Left ventricle myocardium inferior (tissue), 1 donor: ENCODE data around the gene CRTC3. TPM values are rescaled to one million over a fixed set of nuclear protein-coding genes. Genes with fewer than 3 reads are reported as not detected.

Experiments
- DNase-seq: peaks from one replicate; pipeline ENCODE4 v3.0.0-alpha.2; 2020
- H3K27ac ChIP-seq: fragments of 200-600 bp; replicated peaks from 2 replicates; pipeline ENCODE4 v1.8.0; 2021
- H3K27me3 ChIP-seq: fragments of 200-600 bp; 2 replicates; pipeline ENCODE4 v1.8.0; 2021; ENCODE audit warnings: low read depth
- H3K36me3 ChIP-seq: fragments of 200-600 bp; 2 replicates; pipeline ENCODE4 v1.8.0; 2021
- H3K4me1 ChIP-seq: fragments of 200-600 bp; 2 replicates; pipeline ENCODE4 v1.8.0; 2021
- H3K4me3 ChIP-seq: fragments of 200-600 bp; 2 replicates; pipeline ENCODE4 v1.8.0; 2021; ENCODE audit warnings: mild to moderate bottlenecking, moderate library complexity
- H3K9me3 ChIP-seq: fragments of 200-600 bp; replicated peaks from 2 replicates; pipeline ENCODE4 v1.8.0; 2021
- CTCF ChIP-seq: fragments of 200-600 bp; IDR thresholded peaks from 2 replicates; pipeline ENCODE4 v1.8.0; 2021; ENCODE audit warnings: antibody characterized with exemption, mild to moderate bottlenecking, borderline replicate concordance
- intact Hi-C: fragments of 100-400 bp; cut with micrococcal nuclease; formaldehyde crosslinking; loops from one replicate; pipeline ENCODE4 v1.11.0; 2022
- total RNA-seq: library from RNA; stranded (reverse); fragmentation: NEBNext Ultra II Directional; extraction: Animal tissue kit (Norgen Biotek cat#: 25700); gene quantifications from one replicate; pipeline ENCODE4 v1.2.1, GENCODE V29; 2021
- donor health status: DM: no; HTN: yes; CAD: no; lungs with severe emphysema.

Gene CRTC3
- total RNA-seq, 1 donor from 2014 or later, result 24.1 TPM

GRCh38 chr15:90580946-90581345 is 51.2 kb downstream of the CRTC3 start:
- H3K27ac ChIP-seq, result peak overlapping the region; percentile 65
- no peak for TF ChIP-seq CTCF
- H3K36me3 ChIP-seq, result no peaks in the 10 kb centered on the region
- no peak for DNase-seq
- no peaks in the 10 kb centered on the region for H3K27me3 ChIP-seq
- H3K9me3 ChIP-seq, result no peaks in the 10 kb centered on the region
- H3K4me1 ChIP-seq, result peaks cover 82% of the 10 kb centered on the region
- H3K4me3 ChIP-seq, result no peak overlapping the region
- intact Hi-C loops, result no loop called here

- no peak for DNase-seq
- Histone ChIP-seq H3K4me3 (no peak overlapping the region), H3K36me3 (no peaks in the 10 kb centered on the region), H3K27ac (peak overlapping the region; percentile 65), H3K9me3 (no peaks in the 10 kb centered on the region), H3K4me1 (peaks cover 84% of the 10 kb centered on the region), H3K27me3 (no peaks in the 10 kb centered on the region)
- TF ChIP-seq CTCF, result no peak
- intact Hi-C loops, result no loop called here
Measured at GRCh38 chr15:90581771-90582352, 52.1 kb downstream of the CRTC3 start.

GRCh38 chr15:90582553-90582952 is 52.8 kb downstream of the CRTC3 start:
- H3K9me3 ChIP-seq, result no peaks in the 10 kb centered on the region
- H3K4me1 ChIP-seq, result peaks cover 82% of the 10 kb centered on the region
- no peak overlapping the region for H3K4me3 ChIP-seq
- no peaks in the 10 kb centered on the region for H3K36me3 ChIP-seq
- TF ChIP-seq CTCF, result no peak
- intact Hi-C loops, result no loop called here
- H3K27ac ChIP-seq, result peak overlapping the region; percentile 65
- no peak for DNase-seq
- H3K27me3 ChIP-seq, result no peaks in the 10 kb centered on the region

GRCh38 chr15:90583471-90584252 is 53.9 kb downstream of the CRTC3 start:
- Histone ChIP-seq H3K27ac (peak overlapping the region; percentile 65), H3K4me3 (no peak overlapping the region), H3K4me1 (peaks cover 86% of the 10 kb centered on the region), H3K36me3 (no peaks in the 10 kb centered on the region), H3K9me3 (no peaks in the 10 kb centered on the region), H3K27me3 (no peaks in the 10 kb centered on the region)
- intact Hi-C loops, result no loop called here
- TF ChIP-seq CTCF, result no peak
- DNase-seq, result no peak

GRCh38 chr15:90584841-90585240 is 55.1 kb downstream of the CRTC3 start:
- no peaks in the 10 kb centered on the region for H3K27me3 ChIP-seq
- peaks cover 84% of the 10 kb centered on the region for H3K4me1 ChIP-seq
- no peaks in the 10 kb centered on the region for H3K36me3 ChIP-seq
- no peak for TF ChIP-seq CTCF
- H3K4me3 ChIP-seq, result no peak overlapping the region
- no peak for DNase-seq
- H3K27ac ChIP-seq, result peak overlapping the region; percentile 65
- intact Hi-C loops, result no loop called here
- no peaks in the 10 kb centered on the region for H3K9me3 ChIP-seq
